HFF-Myc (cell line): ENCODE results near the gene AAMDC.

ENCODE experiments used
- DNase-seq: peaks from one replicate; pipeline ENCODE4 v3.0.0-alpha.2; 2011; ENCODE audit warnings: low read depth; ENCODE audit errors: extremely low read depth
- H3K4me3 ChIP-seq: replicated peaks from 2 replicates; pipeline ENCODE4 v1.5.1; 2011; ENCODE audit warnings: low read depth, mild to moderate bottlenecking, control low read depth, low read length
- CTCF ChIP-seq: IDR thresholded peaks from 2 replicates; pipeline ENCODE4 v1.5.1; 2012; ENCODE audit warnings: mild to moderate bottlenecking, low read depth, low read length, control low read depth; ENCODE audit errors: missing control alignments

AAMDC gene

GRCh38 chr11:77820565-77821348, at the start of gene AAMDC, which contains the start of gene RSF1:
Gene AAMDC (plus strand): TSS chr11:77821144. CDS start chr11:77842497, 21,353 bp downstream.
Gene RSF1 (minus strand): TSS chr11:77820722. CDS start chr11:77820714, 8 bp downstream.
- peak; percentile 65 for TF ChIP-seq CTCF
- H3K4me3 ChIP-seq: peak within 1 kb of the TSS; percentile 83
- DNase-seq: peak; percentile 93

- no peak for DNase-seq
- TF ChIP-seq CTCF: no peak
- H3K4me3 ChIP-seq: no peak overlapping the region
Measured at GRCh38 chr11:77775936-77776335, 45.0 kb upstream of the AAMDC start.

- DNase-seq: no peak
- TF ChIP-seq CTCF: no peak
- no peak overlapping the region for H3K4me3 ChIP-seq
Measured at GRCh38 chr11:77776455-77776854, 44.5 kb upstream of the AAMDC start.

GRCh38 chr11:77778118-77778517, 42.8 kb upstream of the AAMDC start:
- TF ChIP-seq CTCF: no peak
- DNase-seq: no peak

GRCh38 chr11:77778549-77778948, 42.4 kb upstream of the AAMDC start:
- DNase-seq: no peak
- H3K4me3 ChIP-seq: no peak overlapping the region
- no peak for TF ChIP-seq CTCF

More at GRCh38 chr11:77778118-77778517, 42.8 kb upstream of the AAMDC start:
- H3K4me3 ChIP-seq: no peak overlapping the region

- no peak for TF ChIP-seq CTCF
Measured at GRCh38 chr11:77779935-77780334, 41.0 kb upstream of the AAMDC start.

More at GRCh38 chr11:77779935-77780334, 41.0 kb upstream of the AAMDC start:
- peak; percentile 15 for DNase-seq
- no peak overlapping the region for H3K4me3 ChIP-seq
